Measurements from ENCODE around the gene EIF2AK3.

Gene EIF2AK3

DNA sequence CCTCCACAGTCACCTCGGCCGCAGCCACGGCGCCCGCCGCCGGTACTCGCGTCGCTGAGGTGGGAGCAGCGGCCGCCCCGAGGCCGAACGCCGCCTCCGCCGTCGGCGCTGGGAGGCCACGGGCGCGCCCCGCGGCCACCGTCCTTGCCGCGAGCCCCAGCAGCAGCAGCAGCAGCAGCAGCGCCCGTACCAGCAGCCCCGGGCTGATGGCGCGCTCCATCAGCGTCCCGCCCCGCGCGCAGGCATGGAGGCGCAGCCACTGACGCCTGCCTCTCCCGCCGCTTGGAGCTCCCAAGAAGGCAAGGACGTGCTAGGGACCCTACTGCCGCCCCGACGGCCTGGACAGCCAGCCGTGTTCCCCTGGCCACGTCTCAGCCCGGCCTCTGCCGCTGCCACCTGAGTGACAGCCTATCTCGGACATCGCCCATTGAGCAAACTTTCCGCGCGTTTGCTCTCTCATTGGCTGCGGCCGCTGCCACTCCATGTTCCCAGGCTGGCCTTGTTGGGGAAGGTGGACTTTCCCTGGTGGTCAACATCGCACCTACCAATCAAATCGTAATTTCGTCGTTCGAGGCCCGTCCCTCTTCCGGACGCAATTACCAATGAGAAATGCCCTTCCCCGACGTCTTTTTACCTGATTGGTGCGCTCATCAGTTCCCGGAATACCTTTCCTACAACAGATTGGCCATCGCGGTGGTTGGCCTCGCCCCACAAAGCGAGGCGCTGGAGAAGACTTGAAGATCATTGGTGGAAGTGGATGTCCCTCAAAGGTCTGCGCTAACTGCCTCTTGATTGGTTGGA, at the start of gene EIF2AK3:
Gene EIF2AK3 (minus strand): TSS at position 410 of the 801 bp plus-strand sequence. CDS start 190 bp downstream, at position 220.
- Mint-ChIP-seq H3K36me3 (ENCODE audit: low read depth) (no peaks in the 10 kb centered on the region), H3K4me1 (ENCODE audit: low read depth) (peaks cover 31% of the 10 kb centered on the region), H3K27ac (peak within 1 kb of the TSS; percentile 94), H3K9me3 (no peaks in the 10 kb centered on the region), H3K27me3 (no peaks in the 10 kb centered on the region), H3K4me3 (peak within 1 kb of the TSS; percentile 96)

DNA sequence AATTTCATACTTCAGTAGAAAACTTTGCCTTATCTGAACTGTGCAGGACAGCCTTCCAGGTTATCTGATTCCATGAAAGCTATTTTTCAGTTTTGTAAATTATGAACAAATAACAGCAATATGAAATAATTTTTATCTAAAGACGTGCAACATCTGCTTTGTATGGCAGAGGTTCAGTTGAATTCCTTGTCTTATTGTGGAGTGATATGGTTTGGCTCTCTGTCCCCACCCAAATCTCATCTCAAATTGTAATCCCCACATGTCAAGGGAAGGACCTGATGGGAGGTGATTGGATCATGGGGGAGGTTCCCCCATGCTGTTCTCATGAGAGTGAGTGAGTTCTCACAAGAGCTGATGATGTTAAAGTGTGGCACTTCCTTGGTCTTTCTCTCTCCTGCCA, 46.1 kb upstream of the EIF2AK3 start:
- H3K4me1 Mint-ChIP-seq (ENCODE audit: low read depth), result no peaks in the 10 kb centered on the region
- H3K27me3 Mint-ChIP-seq, result no peaks in the 10 kb centered on the region
- H3K4me3 Mint-ChIP-seq, result no peak overlapping the region
- no peak overlapping the region for H3K27ac Mint-ChIP-seq
- no peaks in the 10 kb centered on the region for H3K36me3 Mint-ChIP-seq (ENCODE audit: low read depth)
- H3K9me3 Mint-ChIP-seq, result no peaks in the 10 kb centered on the region

DNA sequence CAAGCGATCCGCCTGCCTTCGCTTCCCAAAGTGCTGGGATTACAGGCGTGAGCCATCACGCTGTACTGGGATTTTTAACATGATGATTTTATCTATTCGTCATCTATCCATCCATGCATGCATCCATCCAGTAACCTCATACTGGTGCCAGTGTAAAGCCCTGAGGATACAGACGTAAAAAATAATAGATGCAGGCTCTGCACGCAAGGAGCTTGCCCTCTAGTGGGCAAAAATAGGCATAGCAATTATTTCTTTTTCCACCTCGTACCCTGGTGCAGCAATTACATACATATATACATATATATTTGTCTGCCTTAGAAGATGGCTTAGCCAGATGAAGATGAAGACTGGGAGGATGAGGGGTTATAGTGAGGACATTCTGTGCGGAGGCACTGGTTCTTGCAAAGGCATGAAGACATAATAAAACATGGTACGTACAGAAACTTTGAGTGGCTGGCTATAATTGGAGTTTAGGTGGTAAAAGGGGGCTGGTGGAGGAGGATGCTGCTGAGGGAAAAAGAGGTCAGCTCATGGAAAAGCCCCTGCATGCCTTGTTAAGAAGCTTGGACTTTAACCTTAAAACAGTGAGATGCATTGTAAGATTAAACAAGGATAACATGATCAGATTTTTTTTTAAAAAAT, 44.6 kb upstream of the EIF2AK3 start:
- Mint-ChIP-seq H3K9me3 (no peaks in the 10 kb centered on the region), H3K4me1 (ENCODE audit: low read depth) (no peaks in the 10 kb centered on the region), H3K4me3 (no peak overlapping the region), H3K27me3 (no peaks in the 10 kb centered on the region), H3K36me3 (ENCODE audit: low read depth) (no peaks in the 10 kb centered on the region), H3K27ac (no peak overlapping the region)

DNA sequence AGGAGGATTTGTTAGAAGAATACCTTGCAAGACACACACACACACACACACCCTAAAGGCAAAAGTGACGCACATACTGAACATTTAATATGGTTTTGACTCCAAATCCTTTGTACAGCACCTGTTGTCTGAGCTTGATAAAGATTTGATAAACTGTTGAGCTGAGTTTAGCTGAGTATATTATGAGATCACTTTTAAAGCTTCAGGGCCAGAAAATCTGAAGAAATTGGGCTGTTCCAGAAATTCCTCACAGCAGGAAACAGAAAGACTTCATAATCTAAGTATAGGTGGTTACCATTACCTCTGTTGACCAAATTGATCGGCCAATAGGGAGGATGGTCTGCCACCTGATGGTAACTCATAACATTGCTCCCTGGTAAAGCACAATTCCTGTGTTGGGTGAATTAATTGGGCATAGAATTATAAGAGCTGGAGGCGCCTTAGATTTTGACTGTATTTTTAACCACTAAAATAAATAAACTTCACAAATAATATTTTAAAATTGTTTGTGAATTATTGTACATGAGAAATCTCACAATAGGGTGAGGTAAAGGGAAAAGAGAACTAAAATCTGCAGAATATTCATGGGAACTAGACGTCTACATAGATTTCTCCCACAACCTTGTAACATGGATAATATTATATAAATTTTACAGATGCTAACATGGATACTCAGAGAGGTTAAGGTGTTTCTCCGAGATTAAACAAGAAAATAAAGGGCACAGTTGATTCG, 42.4 kb upstream of the EIF2AK3 start:
- no peak overlapping the region for H3K4me3 Mint-ChIP-seq
- no peaks in the 10 kb centered on the region for H3K9me3 Mint-ChIP-seq
- H3K27me3 Mint-ChIP-seq, result no peaks in the 10 kb centered on the region
- H3K36me3 Mint-ChIP-seq (ENCODE audit: low read depth), result no peaks in the 10 kb centered on the region
- H3K27ac Mint-ChIP-seq, result no peak overlapping the region
- H3K4me1 Mint-ChIP-seq (ENCODE audit: low read depth), result no peaks in the 10 kb centered on the region

DNA sequence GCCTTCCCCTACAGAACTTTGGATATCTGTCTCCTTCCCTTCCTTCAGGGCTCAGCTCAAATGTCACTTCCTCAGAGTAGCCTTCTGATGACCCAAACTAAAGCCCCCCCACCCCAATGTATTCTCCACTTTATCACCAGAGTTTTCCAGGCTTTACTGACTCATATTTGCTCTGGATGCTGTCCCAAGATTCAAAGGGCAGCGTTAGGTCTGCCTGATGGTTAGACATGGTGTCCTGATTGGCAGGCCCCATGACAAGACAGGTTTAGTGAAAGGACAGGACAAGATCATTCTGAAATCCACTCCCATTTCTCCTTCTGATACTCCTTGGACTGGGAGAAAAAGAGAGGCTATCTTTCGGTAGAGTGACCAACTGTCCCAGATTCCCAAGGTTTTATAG, 41.6 kb upstream of the EIF2AK3 start:
- Mint-ChIP-seq H3K27me3 (no peaks in the 10 kb centered on the region), H3K36me3 (ENCODE audit: low read depth) (no peaks in the 10 kb centered on the region), H3K9me3 (no peaks in the 10 kb centered on the region), H3K27ac (no peak overlapping the region), H3K4me3 (no peak overlapping the region), H3K4me1 (ENCODE audit: low read depth) (no peaks in the 10 kb centered on the region)

DNA sequence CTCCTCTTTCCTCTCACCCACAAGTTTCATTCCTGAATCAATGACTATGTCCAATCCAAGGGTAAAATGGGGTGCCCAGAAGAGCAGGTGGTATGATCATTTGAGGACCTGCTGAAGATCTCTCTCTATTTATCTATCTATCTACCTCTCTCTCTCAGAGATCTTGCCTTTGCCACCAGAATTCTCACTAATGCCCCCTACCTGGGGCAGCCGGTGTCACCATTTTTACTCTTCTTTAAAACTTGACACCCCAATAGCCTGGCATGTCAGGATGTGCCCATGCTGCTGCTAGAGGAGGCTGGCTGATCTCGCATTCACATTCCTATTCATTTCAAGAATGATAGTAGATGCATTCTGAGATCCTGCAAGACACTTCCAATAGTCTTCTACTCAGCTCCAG, 40.0 kb upstream of the EIF2AK3 start:
- H3K36me3 Mint-ChIP-seq (ENCODE audit: low read depth), result no peaks in the 10 kb centered on the region
- H3K9me3 Mint-ChIP-seq, result no peaks in the 10 kb centered on the region
- H3K27ac Mint-ChIP-seq, result no peak overlapping the region
- H3K4me1 Mint-ChIP-seq (ENCODE audit: low read depth), result no peaks in the 10 kb centered on the region
- no peak overlapping the region for H3K4me3 Mint-ChIP-seq
- no peaks in the 10 kb centered on the region for H3K27me3 Mint-ChIP-seq

DNA sequence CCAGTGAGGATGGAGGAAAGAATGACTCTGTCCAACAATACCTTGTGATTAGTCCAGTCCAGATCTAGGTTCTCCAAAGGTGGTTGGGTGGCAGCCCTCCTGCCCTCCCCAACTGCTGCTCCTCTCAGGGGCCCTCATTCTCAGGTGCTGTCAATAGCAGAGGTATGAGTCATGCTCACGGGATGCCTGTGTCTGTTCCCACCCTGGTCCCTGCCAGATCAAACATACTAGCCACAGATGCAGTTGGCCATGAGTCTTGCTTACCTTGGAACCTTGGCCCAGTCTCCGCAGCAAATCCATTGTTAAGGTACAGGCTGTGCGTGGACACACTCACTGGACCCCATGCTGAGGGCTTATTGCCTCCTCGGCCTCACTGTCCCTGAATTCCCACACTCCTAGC, 39.3 kb upstream of the EIF2AK3 start:
- H3K27ac Mint-ChIP-seq, result no peak overlapping the region

DNA sequence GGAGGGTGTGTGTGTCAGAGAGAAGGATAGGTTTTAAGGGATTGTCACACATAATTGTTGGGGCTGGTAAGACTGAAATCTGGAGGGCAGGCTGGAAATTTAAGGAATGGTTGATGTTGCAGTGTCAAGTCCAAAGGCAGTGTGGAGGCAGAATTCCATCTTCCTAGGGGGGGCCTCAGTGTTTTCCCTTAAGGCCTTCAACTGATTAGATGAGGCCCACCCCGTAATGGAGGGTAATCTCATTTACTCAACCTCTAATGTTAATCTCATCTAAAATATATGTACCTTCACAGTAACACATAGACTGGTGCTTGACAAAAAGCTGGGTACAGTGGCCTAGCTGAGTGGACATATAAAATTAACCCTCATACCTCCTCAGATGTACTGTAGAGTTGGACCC, 33.4 kb upstream of the EIF2AK3 start:
- Mint-ChIP-seq H3K36me3 (ENCODE audit: low read depth) (no peaks in the 10 kb centered on the region), H3K27me3 (no peaks in the 10 kb centered on the region), H3K9me3 (no peaks in the 10 kb centered on the region), H3K4me3 (no peak overlapping the region), H3K27ac (no peak overlapping the region), H3K4me1 (ENCODE audit: low read depth) (no peaks in the 10 kb centered on the region)

More for the DNA sequence above, 39.3 kb upstream of the EIF2AK3 start:
- Mint-ChIP-seq H3K4me1 (ENCODE audit: low read depth) (no peaks in the 10 kb centered on the region), H3K27me3 (no peaks in the 10 kb centered on the region), H3K4me3 (no peak overlapping the region), H3K9me3 (no peaks in the 10 kb centered on the region), H3K36me3 (ENCODE audit: low read depth) (no peaks in the 10 kb centered on the region)

DNA sequence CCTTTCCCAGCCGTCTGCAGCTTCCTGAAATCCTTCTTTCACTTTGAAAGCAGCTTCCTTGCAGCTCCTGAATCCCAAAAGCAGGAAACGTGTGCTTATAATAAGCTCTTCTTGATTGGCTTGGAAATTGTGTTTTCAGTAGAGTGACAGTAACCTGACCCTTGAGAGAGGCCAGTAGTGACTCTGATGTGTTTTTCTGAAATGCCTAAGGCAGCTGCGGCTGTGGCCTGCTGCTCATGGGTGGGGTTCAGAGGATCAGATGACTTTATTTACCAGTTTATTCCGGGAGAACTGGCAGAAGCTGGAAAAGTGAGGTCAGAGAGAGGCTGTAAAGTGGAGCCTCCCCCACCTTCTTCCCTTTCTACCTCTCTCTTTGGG, 32.3 kb upstream of the EIF2AK3 start:
- Mint-ChIP-seq H3K27ac (no peak overlapping the region), H3K36me3 (ENCODE audit: low read depth) (no peaks in the 10 kb centered on the region), H3K9me3 (no peaks in the 10 kb centered on the region), H3K27me3 (no peaks in the 10 kb centered on the region), H3K4me3 (no peak overlapping the region), H3K4me1 (ENCODE audit: low read depth) (no peaks in the 10 kb centered on the region)

DNA sequence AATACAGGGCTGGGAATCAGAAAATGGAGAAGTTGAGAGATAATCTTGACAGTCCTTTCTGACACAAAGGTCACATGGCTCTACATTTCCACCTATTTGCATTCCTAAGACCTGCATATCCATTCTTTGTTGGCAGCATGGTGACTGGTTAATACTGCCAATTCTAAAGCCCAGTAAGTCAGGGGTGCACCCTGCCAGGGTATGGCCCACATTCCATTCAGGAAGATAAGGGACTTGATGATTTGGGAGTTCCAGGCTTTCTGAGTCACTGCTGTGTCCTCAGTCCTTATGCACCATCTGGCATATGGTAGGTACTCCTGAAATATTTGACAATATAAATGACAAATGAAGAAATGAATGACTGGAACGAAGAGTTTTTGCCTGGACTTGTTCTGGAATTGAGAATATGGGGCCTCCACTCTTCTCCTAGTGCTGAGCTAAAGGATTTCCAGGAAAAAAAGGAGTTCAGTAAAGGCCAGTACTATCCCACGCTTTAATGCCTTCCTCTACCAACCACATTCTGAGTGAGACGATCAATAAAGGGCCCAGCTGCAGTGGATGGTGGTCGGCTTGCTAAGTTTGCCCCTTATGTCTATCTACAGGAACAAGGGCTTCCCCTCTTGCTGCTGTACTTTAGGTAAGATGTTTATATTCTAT, 31.7 kb upstream of the EIF2AK3 start:
- Mint-ChIP-seq H3K4me1 (ENCODE audit: low read depth) (no peaks in the 10 kb centered on the region), H3K27ac (no peak overlapping the region), H3K36me3 (ENCODE audit: low read depth) (no peaks in the 10 kb centered on the region), H3K9me3 (no peaks in the 10 kb centered on the region), H3K27me3 (no peaks in the 10 kb centered on the region), H3K4me3 (no peak overlapping the region)

DNA sequence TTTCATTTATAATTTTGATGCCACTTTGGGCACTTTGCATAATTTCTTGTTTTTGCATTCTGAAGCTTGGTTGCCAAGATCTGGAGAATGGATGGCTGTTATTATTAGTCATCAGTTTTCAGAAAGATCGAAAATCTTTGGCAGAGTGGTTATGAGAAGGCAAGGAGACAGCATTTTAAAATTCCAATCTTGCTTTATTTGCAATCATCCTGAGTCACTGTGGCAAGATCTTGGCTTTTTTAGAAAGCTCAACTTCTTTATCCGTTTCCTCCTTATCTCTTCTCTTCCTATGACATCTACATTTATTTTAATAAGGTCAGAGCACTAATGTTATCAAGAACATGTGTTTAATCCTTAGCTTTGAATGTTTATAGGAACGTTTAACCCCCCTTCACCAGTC, 31.1 kb upstream of the EIF2AK3 start:
- Mint-ChIP-seq H3K27me3 (no peaks in the 10 kb centered on the region), H3K9me3 (no peaks in the 10 kb centered on the region), H3K27ac (no peak overlapping the region), H3K36me3 (ENCODE audit: low read depth) (no peaks in the 10 kb centered on the region), H3K4me3 (no peak overlapping the region), H3K4me1 (ENCODE audit: low read depth) (no peaks in the 10 kb centered on the region)

DNA sequence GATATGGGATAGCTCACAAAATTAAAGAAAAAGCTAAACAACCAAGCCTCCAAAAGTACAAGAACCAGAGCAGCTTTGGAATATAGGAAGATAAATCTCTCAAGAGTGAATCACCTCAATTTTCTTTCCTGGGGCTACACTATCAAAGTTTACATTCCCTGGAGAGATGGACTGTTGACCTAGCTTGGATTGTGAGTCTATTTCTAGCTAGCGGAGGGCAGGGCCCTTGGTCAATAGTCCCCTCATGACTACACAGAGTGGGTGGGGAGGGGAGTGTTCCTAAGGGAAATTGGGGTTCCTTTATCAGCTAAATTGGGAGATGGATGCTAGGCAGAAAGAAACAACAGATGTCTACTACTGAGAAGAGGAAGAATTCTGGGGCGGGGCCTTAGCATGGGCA, 29.9 kb upstream of the EIF2AK3 start:
- Mint-ChIP-seq H3K27ac (no peak overlapping the region), H3K36me3 (ENCODE audit: low read depth) (no peaks in the 10 kb centered on the region), H3K27me3 (no peaks in the 10 kb centered on the region), H3K4me1 (ENCODE audit: low read depth) (no peaks in the 10 kb centered on the region), H3K9me3 (no peaks in the 10 kb centered on the region), H3K4me3 (no peak overlapping the region)

DNA sequence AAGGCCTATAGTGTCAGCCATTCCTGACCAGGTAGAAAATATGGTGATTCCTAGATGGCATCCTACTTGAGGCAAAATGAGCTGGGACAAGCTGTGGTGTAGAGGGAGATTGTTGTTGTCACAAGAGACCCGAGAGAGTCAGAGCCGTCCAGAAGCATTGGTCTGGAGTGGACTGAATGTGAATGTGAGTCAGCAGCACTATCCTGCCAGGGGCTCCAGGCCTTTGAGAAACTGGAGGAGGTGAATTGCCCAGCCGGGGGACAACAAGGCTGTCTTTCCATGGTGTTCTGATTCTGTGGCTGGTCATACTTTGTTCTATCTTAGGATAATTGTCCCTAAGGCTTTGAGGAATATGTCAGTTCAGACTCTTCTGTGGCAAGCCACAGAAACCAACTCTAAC, 29.4 kb upstream of the EIF2AK3 start:
- no peaks in the 10 kb centered on the region for H3K4me1 Mint-ChIP-seq (ENCODE audit: low read depth)
- no peaks in the 10 kb centered on the region for H3K36me3 Mint-ChIP-seq (ENCODE audit: low read depth)
- no peak overlapping the region for H3K27ac Mint-ChIP-seq
- no peaks in the 10 kb centered on the region for H3K9me3 Mint-ChIP-seq
- H3K27me3 Mint-ChIP-seq, result no peaks in the 10 kb centered on the region
- no peak overlapping the region for H3K4me3 Mint-ChIP-seq

DNA sequence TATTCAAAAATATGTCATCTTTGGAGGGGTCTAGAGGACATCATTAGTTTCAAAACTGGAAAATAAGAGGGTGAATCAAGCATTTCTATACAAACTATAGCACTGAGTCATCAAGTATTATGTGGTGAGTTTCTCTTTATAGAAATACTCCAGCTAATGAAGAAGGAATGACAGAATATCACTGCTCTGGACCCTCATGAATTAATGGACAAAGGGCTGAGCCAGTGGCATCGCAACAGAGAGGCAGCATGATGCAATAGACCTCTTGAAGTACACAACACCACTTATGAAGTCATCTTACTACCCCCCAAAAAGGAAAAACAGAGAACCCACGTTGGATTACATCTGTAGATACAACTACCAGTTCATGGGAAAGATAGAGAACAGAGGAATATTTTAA, 27.4 kb upstream of the EIF2AK3 start:
- Mint-ChIP-seq H3K4me3 (no peak overlapping the region), H3K4me1 (ENCODE audit: low read depth) (no peaks in the 10 kb centered on the region), H3K36me3 (ENCODE audit: low read depth) (no peaks in the 10 kb centered on the region), H3K27me3 (no peaks in the 10 kb centered on the region), H3K27ac (no peak overlapping the region), H3K9me3 (no peaks in the 10 kb centered on the region)

DNA sequence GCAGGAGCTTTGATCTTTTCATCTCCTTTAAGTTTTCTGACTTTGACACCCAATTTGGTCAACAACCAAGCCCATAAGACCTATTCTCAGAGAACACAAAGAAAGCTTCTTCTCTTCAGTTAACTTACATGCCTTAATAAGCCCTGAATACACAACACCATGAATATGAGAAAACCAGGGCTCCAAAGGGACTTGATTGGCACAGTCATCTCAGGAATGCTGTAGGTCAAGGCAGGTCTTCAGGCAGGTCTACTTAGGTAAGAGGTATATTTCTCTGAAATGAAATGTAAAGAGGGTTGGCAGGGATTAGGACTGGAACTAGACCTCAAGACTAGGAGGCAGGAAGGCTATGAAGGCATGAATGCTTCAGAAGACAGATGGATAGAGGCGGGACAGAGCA, 24.4 kb upstream of the EIF2AK3 start:
- H3K36me3 Mint-ChIP-seq (ENCODE audit: low read depth), result no peaks in the 10 kb centered on the region
- no peak overlapping the region for H3K27ac Mint-ChIP-seq
- H3K4me1 Mint-ChIP-seq (ENCODE audit: low read depth), result no peaks in the 10 kb centered on the region
- H3K9me3 Mint-ChIP-seq, result no peaks in the 10 kb centered on the region
- H3K4me3 Mint-ChIP-seq, result no peak overlapping the region
- H3K27me3 Mint-ChIP-seq, result no peaks in the 10 kb centered on the region

Data from stimulated activated naive CD8-positive, alpha-beta T cell treated with anti-CD3 and anti-CD28 coated beads, Interleukin-15, Interleukin-2, amounts not matched to agents 100 ng/mL and 50 ng/mL, for 24 hours (primary cell).